GM12878 (cell line): ENCODE measurements around the gene C16orf90. TPM values are rescaled to one million over a fixed set of nuclear protein-coding genes. Genes with fewer than 3 reads are reported as not detected.

Experiments
- ATAC-seq: fragments of 200-7000 bp; cut with Tn5 transposase; 3 replicates; pipeline ENCODE4 v1.9.1; 2020; ENCODE audit warnings: mild to moderate bottlenecking, moderate library complexity
- BruUV-seq: library from RNA; stranded (reverse); fragments of 400-500 nt; replicated peaks from 2 replicates; lab custom pipeline; 2021; lab: Mats Ljungman, UMichigan
- CTCF ChIA-PET: fragments of 300-600 bp; sonication (Branson Sonifier 250); formaldehyde crosslinking; extraction: SDS; loops from one replicate; lab custom pipeline; 2021; ENCODE audit warnings: inconsistent platforms; lab: Yijun Ruan, JAX
- POLR2A ChIA-PET: fragments of 350-600 bp; formaldehyde crosslinking; extraction: SDS; loops from one replicate; lab custom pipeline; 2021; ENCODE audit warnings: inconsistent platforms; lab: Charles Lee
- RAD21 ChIA-PET: fragments of 300-600 bp; sonication (Branson Sonifier 250); formaldehyde crosslinking; loops from one replicate; lab custom pipeline; 2023; ENCODE audit warnings: antibody characterized with exemption; ENCODE audit not compliant: unreplicated experiment; lab: Charles Lee
- SMC1A ChIA-PET: fragments of 300-600 bp; sonication (Branson Sonifier 250); formaldehyde crosslinking; loops from one replicate; lab custom pipeline; 2023; ENCODE audit not compliant: unreplicated experiment, uncharacterized antibody; lab: Charles Lee
- DNase-seq: peaks from one replicate; pipeline ENCODE4 v3.0.0-alpha.2; 2011; ENCODE audit warnings: low read depth, low spot score
- FAIRE-seq: peaks from 3 replicates; lab custom pipeline; 2011; peaks lifted over from hg19 to GRCh38; lab: Jason Lieb, UNC
- H2AFZ ChIP-seq: 2 replicates; pipeline ENCODE4 v1.6.0; 2011; ENCODE audit warnings: low read depth, low read length, control low read depth; ENCODE audit not compliant: control insufficient read depth
- H3K27ac ChIP-seq: 2 replicates; pipeline ENCODE4 v1.5.1; 2011; ENCODE audit warnings: control low read depth; ENCODE audit not compliant: control insufficient read depth, insufficient read depth
- H3K27me3 ChIP-seq, 2 experiments: replicated peaks in 1 of 2; 2 replicates each; pipeline versions ENCODE4 v1.6.0 to v1.6.1; 2011; ENCODE audit warnings: low read length in 1 of 2; ENCODE audit not compliant: control insufficient read depth in 2 of 2, insufficient read depth in 2 of 2
- H3K36me3 ChIP-seq, 2 experiments: 2 replicates each; pipeline ENCODE4 v1.5.1; 2011; ENCODE audit warnings: low read length in 1 of 2; ENCODE audit not compliant: control insufficient read depth in 2 of 2, insufficient read depth in 2 of 2
- H3K4me1 ChIP-seq: 2 replicates; pipeline ENCODE4 v1.6.1; 2011; ENCODE audit warnings: mild to moderate bottlenecking, low read length, moderate library complexity, mixed read lengths; ENCODE audit not compliant: control insufficient read depth, insufficient read depth
- H3K4me2 ChIP-seq: 2 replicates; pipeline ENCODE4 v1.6.0; 2011; ENCODE audit warnings: control low read depth; ENCODE audit not compliant: control insufficient read depth, insufficient read depth
- H3K4me3 ChIP-seq: fragments of 200-600 bp; sonication (generic); 2 replicates; pipeline ENCODE4 v1.5.1; 2016
- H3K79me2 ChIP-seq: 2 replicates; pipeline ENCODE4 v1.6.0; 2011; ENCODE audit warnings: low read length; ENCODE audit not compliant: control insufficient read depth, insufficient read depth
- H3K9ac ChIP-seq: 2 replicates; pipeline ENCODE4 v1.8.0; 2011; ENCODE audit warnings: low read length, control low read depth, mixed read lengths; ENCODE audit not compliant: control insufficient read depth, insufficient read depth
- H3K9me3 ChIP-seq: replicated peaks from 3 replicates; pipeline ENCODE4 v1.5.1; 2011; ENCODE audit warnings: mild to moderate bottlenecking, low read length; ENCODE audit not compliant: control insufficient read depth, insufficient read depth
- H4K20me1 ChIP-seq: 2 replicates; pipeline ENCODE4 v1.6.0; 2011; ENCODE audit not compliant: control insufficient read depth, insufficient read depth
- ASH2L ChIP-seq: fragments of 300-600, 200-600 bp; sonication (generic); IDR thresholded peaks from 2 replicates; pipeline ENCODE4 v1.6.1; 2017; ENCODE audit warnings: low read depth, mild to moderate bottlenecking, borderline replicate concordance
- BCL3 ChIP-seq: IDR thresholded peaks from 2 replicates; pipeline ENCODE4 v1.6.1; 2011; ENCODE audit warnings: borderline replicate concordance, low read depth, mild to moderate bottlenecking, moderate library complexity, low read length; ENCODE audit not compliant: insufficient read depth, poor library complexity, severe bottlenecking
- FOXM1 ChIP-seq: IDR thresholded peaks from 2 replicates; pipeline ENCODE4 v1.6.1; 2012; ENCODE audit warnings: low read depth, mild to moderate bottlenecking, inconsistent platforms, low read length, moderate library complexity
- IKZF1 ChIP-seq: fragments of 450-650 bp; conservative IDR thresholded peaks from 2 replicates; pipeline ENCODE4 v1.6.1; 2017; ENCODE audit warnings: antibody characterized with exemption, mild to moderate bottlenecking
- LARP7 ChIP-seq: fragments of 450-650 bp; IDR thresholded peaks from 2 replicates; pipeline ENCODE4 v1.6.1; 2017; ENCODE audit warnings: mild to moderate bottlenecking
- MYC ChIP-seq: IDR thresholded peaks from 2 replicates; pipeline ENCODE4 v1.6.1; 2011; ENCODE audit warnings: mild to moderate bottlenecking, low read length, moderate library complexity, inconsistent platforms; ENCODE audit not compliant: insufficient read depth, insufficient replicate concordance, insufficient read length, severe bottlenecking
- NFXL1 ChIP-seq: fragments of 450-650 bp; IDR thresholded peaks from 2 replicates; pipeline ENCODE4 v1.6.1; 2017; ENCODE audit warnings: antibody characterized with exemption, mild to moderate bottlenecking, borderline replicate concordance
- PAX8 ChIP-seq: fragments of 450-650 bp; IDR thresholded peaks from 2 replicates; pipeline ENCODE4 v1.6.1; 2017; ENCODE audit warnings: mild to moderate bottlenecking, moderate library complexity
- RBBP5 ChIP-seq: fragments of 200-600 bp; sonication (generic); conservative IDR thresholded peaks from 2 replicates; pipeline ENCODE4 v1.6.1; 2016
- RELB ChIP-seq: fragments of 450-650 bp; IDR thresholded peaks from 2 replicates; pipeline ENCODE4 v1.6.1; 2017; ENCODE audit warnings: low read depth, mild to moderate bottlenecking, moderate library complexity
- STAT1 ChIP-seq: fragments of 450-650 bp; conservative IDR thresholded peaks from 2 replicates; pipeline ENCODE4 v1.6.1; 2014; ENCODE audit warnings: antibody characterized with exemption, mild to moderate bottlenecking
- STAT3 ChIP-seq: IDR thresholded peaks from 2 replicates; pipeline ENCODE4 v1.6.1; 2011; ENCODE audit warnings: low read depth, low read length, improper control_type of control experiment
- WRNIP1 ChIP-seq: IDR thresholded peaks from 2 replicates; pipeline ENCODE4 v1.6.1; 2011; ENCODE audit warnings: low read depth, low read length, improper control_type of control experiment, borderline replicate concordance
- ZNF217 ChIP-seq: fragments of 450-650 bp; IDR thresholded peaks from 2 replicates; pipeline ENCODE4 v1.6.1; 2017; ENCODE audit warnings: antibody characterized with exemption, mild to moderate bottlenecking
- ZSCAN29 ChIP-seq: fragments of 450-650 bp; IDR thresholded peaks from 2 replicates; pipeline ENCODE4 v1.6.1; 2017; ENCODE audit warnings: mild to moderate bottlenecking, moderate library complexity
- WGBS: methylation state at CpG from one replicate; pipeline ENCODE4 v1.1.6; 2016; ENCODE audit warnings: low lambda C conversion rate; ENCODE audit not compliant: insufficient replicate concordance, insufficient coverage; ENCODE audit errors: missing lambda C conversion rate; 5-methylcytosine and 5-hydroxymethylcytosine counted together
- in situ Hi-C: fragments of 300-500 bp; cut with MboI; formaldehyde crosslinking; loops from 9 replicates; pipeline ENCODE4 v1.14.3; 2018; ENCODE audit warnings: mixed read lengths
- intact Hi-C: fragments of 100-400 bp; cut with micrococcal nuclease; formaldehyde crosslinking; loops from one replicate; pipeline ENCODE4 v1.14.2; 2022; ENCODE audit not compliant: unreplicated experiment
- polyA plus RNA-seq, 11 experiments: library from polyadenylated mRNA; depleted of rRNA in 4 of 11; unstranded in 6 of 11; stranded (reverse) in 5 of 11; fragments of >200 nt; fragmentation: Nextera tagmentation in 4 of 11; fragmentation: Illumina TruSeq in 1 of 11; extraction: Ambion mirVana in 4 of 11; extraction: Trizol in 1 of 11; gene quantifications; 1 replicate in 1 of 11; 2 replicates in 10 of 11; pipeline versions ENCODE4 v1.2.1 to v1.2.3, GENCODE V29; 2011 to 2016; ENCODE audit warnings: inconsistent platforms in 2 of 11, missing spikeins in 2 of 11, low read depth in 1 of 11
- total RNA-seq, 4 experiments: library from RNA; depleted of rRNA in 3 of 4; stranded (reverse); fragments of >200 nt in 3 of 4; fragmentation: Illumina TruSeq in 1 of 4; extraction: Trizol in 1 of 4; gene quantifications; 2 replicates each; pipeline versions ENCODE4 v1.2.1 to v1.2.3, GENCODE V29; 2013 to 2021

The C16orf90 gene
- total and polyA plus RNA-seq, 10 of the 15 experiments (the other 5 are each of a cell fraction or from before 2014, with no cell fraction given), result not detected

DNA sequence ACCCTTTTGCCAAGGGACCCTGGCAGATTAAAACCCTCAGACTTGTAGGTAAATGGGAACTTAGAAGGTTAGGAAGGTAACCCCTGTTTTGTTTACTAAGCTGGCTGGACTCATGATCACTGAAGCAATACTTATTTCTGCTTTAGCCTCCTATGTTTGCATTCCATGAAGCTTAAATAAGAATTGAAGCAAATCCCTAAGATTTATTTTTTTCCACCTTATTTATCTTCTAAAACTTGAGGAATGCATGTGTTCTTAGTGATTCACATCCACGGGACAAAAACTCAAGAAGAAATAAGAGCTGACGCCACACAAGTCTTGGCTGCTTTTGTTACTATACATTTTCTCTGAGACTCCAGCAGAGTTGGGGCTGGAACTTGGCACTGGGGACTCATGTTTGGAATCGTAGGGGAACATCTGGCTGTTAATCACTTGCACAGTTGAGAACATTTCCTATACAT, 41.0 kb upstream of the C16orf90 start:
- no peak for DNase-seq
- intact Hi-C loops, result no loop called here
- TF ChIP-seq RBBP5, result no peak
- no peak for TF ChIP-seq NFXL1
- TF ChIP-seq ZNF217, result no peak
- TF ChIP-seq IKZF1, result no peak
- no peak for TF ChIP-seq RELB
- no peak for TF ChIP-seq PAX8
- H3K4me1 ChIP-seq, result no peaks in the 10 kb centered on the region
- H3K4me2 ChIP-seq, result no peak overlapping the region
- H3K36me3 ChIP-seq, result peaks cover 0 to 4% of the 10 kb centered on the region in 2 experiments; a peak in 1 of 4 replicates
- no peak overlapping the region for H3K4me3 ChIP-seq
- BruUV-seq, result no TSS peak
- no peaks in the 10 kb centered on the region for H3K27me3 ChIP-seq
- H3K9me3 ChIP-seq, result no peaks in the 10 kb centered on the region
- no peak for ATAC-seq
- H2AFZ ChIP-seq, result no peak overlapping the region
- H3K9ac ChIP-seq, result no peak overlapping the region
- 77% methylated on average over 3 of the region's 3 CpGs for WGBS
- FAIRE-seq, result no peak
- H4K20me1 ChIP-seq, result no peaks in the 10 kb centered on the region
- no peaks in the 10 kb centered on the region for H3K79me2 ChIP-seq
- ChIA-PET RAD21 (no interaction called here), POLR2A (interaction anchor here (1.0 kb wide), 1 partner anchor 10 kb away, joined by 3 read pairs; no protein-coding TSS in a partner anchor), SMC1A (no interaction called here), CTCF (interaction anchor here (1.0 kb wide), 1 partner anchor 9 kb away, joined by 5 read pairs; no protein-coding TSS in a partner anchor)
- in situ Hi-C loops, result no loop called here
- no peak overlapping the region for H3K27ac ChIP-seq

DNA sequence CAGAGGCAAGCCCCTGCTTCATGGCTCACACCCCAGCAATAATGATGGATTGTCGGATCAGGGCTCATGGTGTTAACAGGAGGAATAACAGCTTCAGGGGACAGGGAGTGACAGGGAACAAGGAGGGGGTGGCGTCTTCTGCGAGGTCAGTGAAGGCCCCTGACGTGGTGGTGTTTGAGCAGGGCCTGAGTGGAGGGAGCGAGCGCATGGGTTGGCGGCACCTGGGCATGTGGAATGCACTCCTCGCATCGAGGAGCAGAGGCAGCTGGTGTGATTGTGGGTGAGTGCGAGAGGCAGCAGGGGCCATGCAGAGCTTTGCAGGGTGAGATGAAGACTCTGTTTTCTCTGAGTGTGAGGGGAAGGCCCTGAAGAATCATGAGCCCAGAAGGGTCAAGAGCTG, 38.8 kb upstream of the C16orf90 start:
- Histone ChIP-seq H4K20me1 (no peaks in the 10 kb centered on the region), H3K9me3 (no peaks in the 10 kb centered on the region), H3K79me2 (no peaks in the 10 kb centered on the region), H3K9ac (no peak overlapping the region), H3K27ac (no peak overlapping the region), H2AFZ (no peak overlapping the region), H3K4me1 (no peaks in the 10 kb centered on the region), H3K36me3 (no peaks in the 10 kb centered on the region; a peak in 1 of 4 replicates), H3K4me3 (no peak overlapping the region), H3K27me3 (no peaks in the 10 kb centered on the region), H3K4me2 (no peak overlapping the region)
- WGBS, result 84% methylated on average over 10 of the region's 10 CpGs
- RAD21 ChIA-PET, result no interaction called here
- SMC1A ChIA-PET, result no interaction called here
- ATAC-seq, result no peak
- CTCF ChIA-PET, result no interaction called here
- intact Hi-C loops (no loop called here), in situ Hi-C loops (no loop called here)
- FAIRE-seq, result no peak
- no peak for DNase-seq
- BruUV-seq, result no TSS peak
- POLR2A ChIA-PET, result no interaction called here
- no peak for TF ChIP-seq MYC
- no peak for TF ChIP-seq BCL3
- TF ChIP-seq ZSCAN29, result no peak
- no peak for TF ChIP-seq LARP7
- TF ChIP-seq ASH2L, result no peak
- TF ChIP-seq STAT1, result no peak
- no peak for TF ChIP-seq WRNIP1
- no peak for TF ChIP-seq FOXM1
- TF ChIP-seq PAX8, result no peak
- no peak for TF ChIP-seq STAT3
